Measurements from ENCODE around the gene KLHDC8B. TPM values are rescaled to one million over a fixed set of nuclear protein-coding genes. Genes with fewer than 3 reads are reported as not detected.

Gene KLHDC8B
- total and polyA plus RNA-seq, 4 experiments from 2014 or later: 1.3 to 2.0 (median 1.9) TPM

GRCh38 chr3:49124991-49125670 lies 46.3 kb upstream of the KLHDC8B start:
- DNase-seq: no peak
- no peak overlapping the region for H3K4me3 Mint-ChIP-seq
- H3K9me3 Mint-ChIP-seq: no peaks in the 10 kb centered on the region
- H3K27me3 Mint-ChIP-seq: no peaks in the 10 kb centered on the region
- H3K4me1 Mint-ChIP-seq: peaks cover 0 to 16% (median 5%) of the 10 kb centered on the region in 4 donors
- CTCF ChIA-PET (ENCODE audit: partially characterized antibody): interaction anchor here (1.1 kb wide), 1 partner anchor 137 kb away, joined by 3 read pairs; no protein-coding TSS in a partner anchor
- Histone ChIP-seq H3K27ac (ENCODE audit: low read depth, low read length) (no peak overlapping the region), H3K9me3 (ENCODE audit: control insufficient read depth in 1 of 2, low read length in 2 of 2) (no peaks in the 10 kb centered on the region), H3K4me1 (ENCODE audit: insufficient read depth, low read length) (peaks cover 9% of the 10 kb centered on the region), H3K36me3 (ENCODE audit: insufficient read depth, low read length) (no peaks in the 10 kb centered on the region), H3K27me3 (ENCODE audit: insufficient read depth, low read length) (no peaks in the 10 kb centered on the region), H3K4me3 (ENCODE audit: low read length in 2 of 2) (no peak overlapping the region)
- no peaks in the 10 kb centered on the region for H3K36me3 Mint-ChIP-seq
- POLR2A ChIA-PET (ENCODE audit: partially characterized antibody): interaction anchor here (1.5 kb wide), 1 partner anchor 103 kb away, joined by 4 read pairs; the partner anchor contains the start of gene NDUFAF3
- peak overlapping the region in 2 of 7 donors; percentile 36 to 57 for H3K27ac Mint-ChIP-seq
- intact Hi-C loops (cut with micrococcal nuclease): no loop called here

GRCh38 chr3:49131040-49131439 lies 40.4 kb upstream of the KLHDC8B start:
- Histone ChIP-seq H3K27ac (ENCODE audit: low read depth, low read length) (no peak overlapping the region), H3K4me3 (ENCODE audit: low read length in 2 of 2) (no peak overlapping the region), H3K9me3 (ENCODE audit: control insufficient read depth in 1 of 2, low read length in 2 of 2) (no peaks in the 10 kb centered on the region), H3K4me1 (ENCODE audit: insufficient read depth, low read length) (no peaks in the 10 kb centered on the region), H3K27me3 (ENCODE audit: insufficient read depth, low read length) (no peaks in the 10 kb centered on the region), H3K36me3 (ENCODE audit: insufficient read depth, low read length) (no peaks in the 10 kb centered on the region)
- H3K27ac Mint-ChIP-seq: no peak overlapping the region
- intact Hi-C loops (cut with micrococcal nuclease): no loop called here
- DNase-seq: no peak
- H3K4me3 Mint-ChIP-seq: no peak overlapping the region
- no peaks in the 10 kb centered on the region for H3K36me3 Mint-ChIP-seq
- POLR2A ChIA-PET (ENCODE audit: partially characterized antibody): interaction anchor here (1.5 kb wide), 1 partner anchor 10 kb away, joined by 5 read pairs; the partner anchor contains the start of gene USP19
- peaks cover 4 to 14% of the 10 kb centered on the region in 2 donors for H3K27me3 Mint-ChIP-seq
- no peaks in the 10 kb centered on the region for H3K4me1 Mint-ChIP-seq
- CTCF ChIA-PET (ENCODE audit: partially characterized antibody): interaction anchor here (1.4 kb wide), 1 partner anchor 26 kb away, joined by 3 read pairs; no protein-coding TSS in a partner anchor
- no peaks in the 10 kb centered on the region for H3K9me3 Mint-ChIP-seq

GRCh38 chr3:49131576-49131975 lies 39.8 kb upstream of the KLHDC8B start:
- Histone ChIP-seq H3K4me1 (ENCODE audit: insufficient read depth, low read length) (no peaks in the 10 kb centered on the region), H3K9me3 (ENCODE audit: control insufficient read depth in 1 of 2, low read length in 2 of 2) (no peaks in the 10 kb centered on the region), H3K27ac (ENCODE audit: low read depth, low read length) (no peak overlapping the region), H3K27me3 (ENCODE audit: insufficient read depth, low read length) (no peaks in the 10 kb centered on the region), H3K4me3 (ENCODE audit: low read length in 2 of 2) (no peak overlapping the region), H3K36me3 (ENCODE audit: insufficient read depth, low read length) (no peaks in the 10 kb centered on the region)
- DNase-seq: no peak
- intact Hi-C loops (cut with micrococcal nuclease): no loop called here
- Mint-ChIP-seq H3K4me3 (peak overlapping the region in 1 of 8 donors; percentile 33), H3K27ac (no peak overlapping the region), H3K4me1 (no peaks in the 10 kb centered on the region), H3K36me3 (no peaks in the 10 kb centered on the region), H3K27me3 (peaks cover 5 to 14% of the 10 kb centered on the region in 2 donors), H3K9me3 (no peaks in the 10 kb centered on the region)
- ChIA-PET POLR2A (ENCODE audit: partially characterized antibody) (no interaction called here), CTCF (ENCODE audit: partially characterized antibody) (interaction anchor here (1.0 kb wide), 1 partner anchor 25 kb away, joined by 3 read pairs; no protein-coding TSS in a partner anchor)

- Mint-ChIP-seq H3K4me1 (no peaks in the 10 kb centered on the region), H3K27ac (no peak overlapping the region), H3K27me3 (peaks cover 5 to 14% of the 10 kb centered on the region in 2 donors), H3K36me3 (no peaks in the 10 kb centered on the region), H3K4me3 (no peak overlapping the region), H3K9me3 (no peaks in the 10 kb centered on the region)
- no peaks in the 10 kb centered on the region for H3K36me3 ChIP-seq (ENCODE audit: insufficient read depth, low read length)
- H3K27ac ChIP-seq (ENCODE audit: low read depth, low read length): no peak overlapping the region
- intact Hi-C loops (cut with micrococcal nuclease): no loop called here
- H3K4me1 ChIP-seq (ENCODE audit: insufficient read depth, low read length): no peaks in the 10 kb centered on the region
- DNase-seq: no peak
- no peaks in the 10 kb centered on the region for H3K27me3 ChIP-seq (ENCODE audit: insufficient read depth, low read length)
- ChIA-PET POLR2A (ENCODE audit: partially characterized antibody) (interaction anchor here (1.8 kb wide), 1 partner anchor 11 kb away, joined by 6 read pairs; the partner anchor contains the start of gene USP19), CTCF (ENCODE audit: partially characterized antibody) (interaction anchor here (0.7 to 1.0 kb wide), 2 partner anchors 24 to 144 kb away, joined by 3 read pairs; no protein-coding TSS in a partner anchor)
- no peak overlapping the region for H3K4me3 ChIP-seq (ENCODE audit: low read length in 2 of 2)
- no peaks in the 10 kb centered on the region for H3K9me3 ChIP-seq (ENCODE audit: control insufficient read depth in 1 of 2, low read length in 2 of 2)
These were observed 39.3 kb upstream of the KLHDC8B start for GRCh38 chr3:49132073-49132436.

- no peaks in the 10 kb centered on the region for H3K4me1 ChIP-seq (ENCODE audit: insufficient read depth, low read length)
- no peaks in the 10 kb centered on the region for H3K27me3 ChIP-seq (ENCODE audit: insufficient read depth, low read length)
- Mint-ChIP-seq H3K27me3 (peaks cover 5 to 16% of the 10 kb centered on the region in 2 donors), H3K9me3 (no peaks in the 10 kb centered on the region), H3K4me1 (no peaks in the 10 kb centered on the region), H3K36me3 (no peaks in the 10 kb centered on the region), H3K27ac (no peak within 1 kb of the TSS), H3K4me3 (no peak within 1 kb of the TSS)
- no peak within 1 kb of the TSS for H3K27ac ChIP-seq (ENCODE audit: low read depth, low read length)
- CTCF ChIA-PET (ENCODE audit: partially characterized antibody): interaction anchor here (0.7 to 1.0 kb wide), 2 partner anchors 24 to 145 kb away, joined by 3 read pairs; no protein-coding TSS in a partner anchor
- no peak for DNase-seq
- no peaks in the 10 kb centered on the region for H3K9me3 ChIP-seq (ENCODE audit: control insufficient read depth in 1 of 2, low read length in 2 of 2)
- POLR2A ChIA-PET (ENCODE audit: partially characterized antibody): interaction anchor here (1.8 kb wide), 1 partner anchor 11 kb away, joined by 6 read pairs; the partner anchor contains the start of gene USP19
- H3K4me3 ChIP-seq (ENCODE audit: low read length in 2 of 2): no peak within 1 kb of the TSS
- no peaks in the 10 kb centered on the region for H3K36me3 ChIP-seq (ENCODE audit: insufficient read depth, low read length)
- intact Hi-C loops (cut with micrococcal nuclease): no loop called here
These were observed 38.8 kb upstream of the KLHDC8B start, which contains the start of gene LAMB2 for GRCh38 chr3:49132437-49133225. LAMB2 (minus strand) TSS chr3:49133050; CDS start chr3:49132867, 183 bp downstream.

- H3K27ac ChIP-seq (ENCODE audit: low read depth, low read length): no peak overlapping the region
- DNase-seq: no peak
- H3K36me3 ChIP-seq (ENCODE audit: insufficient read depth, low read length): no peaks in the 10 kb centered on the region
- Mint-ChIP-seq H3K4me1 (no peaks in the 10 kb centered on the region), H3K27me3 (peaks cover 5 to 18% of the 10 kb centered on the region in 2 donors), H3K4me3 (no peak overlapping the region), H3K9me3 (no peaks in the 10 kb centered on the region), H3K27ac (no peak overlapping the region), H3K36me3 (no peaks in the 10 kb centered on the region)
- ChIA-PET POLR2A (ENCODE audit: partially characterized antibody) (interaction anchor here (1.8 kb wide), 1 partner anchor 12 kb away, joined by 6 read pairs; the partner anchor contains the start of gene USP19), CTCF (ENCODE audit: partially characterized antibody) (no interaction called here)
- no peaks in the 10 kb centered on the region for H3K4me1 ChIP-seq (ENCODE audit: insufficient read depth, low read length)
- no peaks in the 10 kb centered on the region for H3K9me3 ChIP-seq (ENCODE audit: control insufficient read depth in 1 of 2, low read length in 2 of 2)
- no peak overlapping the region for H3K4me3 ChIP-seq (ENCODE audit: low read length in 2 of 2)
- intact Hi-C loops (cut with micrococcal nuclease): no loop called here
- H3K27me3 ChIP-seq (ENCODE audit: insufficient read depth, low read length): no peaks in the 10 kb centered on the region
These were observed 38.0 kb upstream of the KLHDC8B start for GRCh38 chr3:49133226-49133951.
